ENCODE results near the gene KCND2. TPM values are rescaled to one million over a fixed set of nuclear protein-coding genes. Genes with fewer than 3 reads are reported as not detected.

The KCND2 gene
- total RNA-seq, 1 experiment from 2014 or later: 0.72 TPM

GRCh38 chr7:120617275-120617674 is 344.3 kb downstream of the KCND2 start:
- TF ChIP-seq CTCF (conservative IDR thresholded peaks at IDR 0.05): no peak
- no peak for TF ChIP-seq EZH2 (IDR thresholded peaks at IDR 0.05; ENCODE audit: low read depth)
- no TSS peak for BruUV-seq (replicated peaks)
- Histone ChIP-seq H3K27ac (no peak overlapping the region), H2AFZ (no peak overlapping the region), H3K4me2 (no peak overlapping the region), H3K36me3 (ENCODE audit: low read depth) (no peaks in the 10 kb centered on the region), H3F3A (ENCODE audit: insufficient read depth, low read depth) (no peaks in the 10 kb centered on the region), H4K20me1 (ENCODE audit: insufficient read depth) (no peaks in the 10 kb centered on the region), H3K9me2 (ENCODE audit: insufficient read depth) (no peaks in the 10 kb centered on the region), H3K9me3 (ENCODE audit: insufficient read depth, low read depth) (no peaks in the 10 kb centered on the region; the same call in 1 of the 2 replicates), H3K4me3 (no peak overlapping the region), H3K4me1 (replicated peaks; ENCODE audit: insufficient read depth) (no peaks in the 10 kb centered on the region), H3K79me2 (ENCODE audit: low read depth) (no peaks in the 10 kb centered on the region), H3K27me3 (ENCODE audit: insufficient read depth, low read depth) (no peaks in the 10 kb centered on the region)
- ChIA-PET POLR2A (ENCODE audit: unreplicated experiment) (no interaction called here), CTCF (no interaction called here)
- no peak for DNase-seq
- intact Hi-C loops (cut with micrococcal nuclease; ENCODE audit: unreplicated experiment): no loop called here

- Histone ChIP-seq H4K20me1 (ENCODE audit: insufficient read depth) (no peaks in the 10 kb centered on the region), H3K9me2 (ENCODE audit: insufficient read depth) (peaks cover 6% of the 10 kb centered on the region; the same call in 1 of the 2 replicates), H2AFZ (no peak overlapping the region), H3K27me3 (ENCODE audit: insufficient read depth, low read depth) (no peaks in the 10 kb centered on the region), H3K36me3 (ENCODE audit: low read depth) (no peaks in the 10 kb centered on the region), H3K9me3 (ENCODE audit: insufficient read depth, low read depth) (no peaks in the 10 kb centered on the region), H3K27ac (no peak overlapping the region), H3F3A (ENCODE audit: insufficient read depth, low read depth) (no peaks in the 10 kb centered on the region), H3K4me3 (no peak overlapping the region), H3K4me2 (no peak overlapping the region), H3K79me2 (ENCODE audit: low read depth) (no peaks in the 10 kb centered on the region), H3K4me1 (replicated peaks; ENCODE audit: insufficient read depth) (no peaks in the 10 kb centered on the region)
- TF ChIP-seq EZH2 (IDR thresholded peaks at IDR 0.05; ENCODE audit: low read depth) (no peak), CTCF (conservative IDR thresholded peaks at IDR 0.05) (no peak)
- ChIA-PET CTCF (no interaction called here), POLR2A (ENCODE audit: unreplicated experiment) (no interaction called here)
- BruUV-seq (replicated peaks): no TSS peak
- intact Hi-C loops (cut with micrococcal nuclease; ENCODE audit: unreplicated experiment): no loop called here
- DNase-seq: no peak
These were observed 355.3 kb downstream of the KCND2 start for GRCh38 chr7:120628251-120628650.

- ChIA-PET POLR2A (ENCODE audit: unreplicated experiment) (no interaction called here), CTCF (no interaction called here)
- intact Hi-C loops (cut with micrococcal nuclease; ENCODE audit: unreplicated experiment): loop anchor here (10.0 kb wide), 1 partner anchor 55 kb away; no protein-coding TSS in a partner anchor
- no peak overlapping the region for H3K4me3 ChIP-seq
- H3F3A ChIP-seq (ENCODE audit: insufficient read depth, low read depth): no peaks in the 10 kb centered on the region
- H3K9me3 ChIP-seq (ENCODE audit: insufficient read depth, low read depth): no peaks in the 10 kb centered on the region
- H3K27me3 ChIP-seq (ENCODE audit: insufficient read depth, low read depth): no peaks in the 10 kb centered on the region
- H3K4me2 ChIP-seq: no peak overlapping the region
- H3K4me1 ChIP-seq (replicated peaks; ENCODE audit: insufficient read depth): no peaks in the 10 kb centered on the region
- no peak for DNase-seq
- peaks cover 4% of the 10 kb centered on the region; the same call in 1 of the 2 replicates for H3K9me2 ChIP-seq (ENCODE audit: insufficient read depth)
- no peak overlapping the region for H3K27ac ChIP-seq
- no peaks in the 10 kb centered on the region for H3K79me2 ChIP-seq (ENCODE audit: low read depth)
- H3K36me3 ChIP-seq (ENCODE audit: low read depth): no peaks in the 10 kb centered on the region
- no peak for TF ChIP-seq EZH2 (IDR thresholded peaks at IDR 0.05; ENCODE audit: low read depth)
- TF ChIP-seq CTCF (conservative IDR thresholded peaks at IDR 0.05): no peak
- no peaks in the 10 kb centered on the region for H4K20me1 ChIP-seq (ENCODE audit: insufficient read depth)
- BruUV-seq (replicated peaks): no TSS peak
- no peak overlapping the region for H2AFZ ChIP-seq
These were observed 366.9 kb downstream of the KCND2 start for GRCh38 chr7:120639884-120640283.
